Endothelial cell of umbilical vein (primary cell): ENCODE data around the gene GIPC3. TPM values are rescaled to one million over a fixed set of nuclear protein-coding genes. Genes with fewer than 3 reads are reported as not detected.
"Not testable (repeated sequence)": the region's sequence is repeated elsewhere in the genome, so short reads cannot be mapped to it uniquely, and the experiment has no call there.

Experiments
- BruUV-seq: library from RNA; stranded (reverse); fragments of 400-500 nt; replicated peaks from 2 replicates; lab custom pipeline; 2021; lab: Mats Ljungman, UMichigan
- CTCF ChIA-PET: fragments of 300-600, 350-600 bp; sonication (Branson Sonifier 250); formaldehyde crosslinking; loops from one replicate; lab custom pipeline; 2021; ENCODE audit warnings: antibody characterized with exemption, inconsistent platforms; lab: Charles Lee
- POLR2A ChIA-PET: fragments of 300-600, 350-600 bp; sonication (Branson Sonifier 250); formaldehyde crosslinking; loops from one replicate; lab custom pipeline; 2021; ENCODE audit warnings: antibody characterized with exemption, inconsistent platforms; lab: Charles Lee
- DNase-seq: peaks from one replicate; pipeline ENCODE4 v3.0.0-alpha.2; 2011; ENCODE audit warnings: low read depth, low spot score
- FAIRE-seq: peaks from 2 replicates; lab custom pipeline; 2011; peaks lifted over from hg19 to GRCh38; lab: Jason Lieb, UNC
- H2AFZ ChIP-seq: 2 replicates; pipeline ENCODE4 v1.6.0; 2012; ENCODE audit warnings: low read depth, low read length, control low read depth, inconsistent platforms
- H3K27ac ChIP-seq: 2 replicates; pipeline ENCODE4 v1.5.1; 2011; ENCODE audit warnings: low read depth, mild to moderate bottlenecking, control low read depth, low read length, moderate library complexity; ENCODE audit not compliant: insufficient read depth
- H3K27me3 ChIP-seq, 2 experiments: 2 replicates each; pipeline versions ENCODE4 v1.6.0 to v1.6.1; 2011; ENCODE audit warnings: low read length in 2 of 2, mixed read lengths in 1 of 2; ENCODE audit not compliant: control insufficient read depth in 2 of 2, insufficient read depth in 2 of 2
- H3K36me3 ChIP-seq, 2 experiments: 2 replicates in 1 of 2; 3 replicates in 1 of 2; pipeline ENCODE4 v1.5.1; 2011; ENCODE audit warnings: low read length in 2 of 2, mild to moderate bottlenecking in 1 of 2, moderate library complexity in 1 of 2; ENCODE audit not compliant: control insufficient read depth in 2 of 2, insufficient read depth in 2 of 2; ENCODE audit errors: extremely low read depth in 1 of 2
- H3K4me1 ChIP-seq: 3 replicates; pipeline ENCODE4 v1.5.1; 2011; ENCODE audit warnings: mild to moderate bottlenecking, low read length; ENCODE audit not compliant: control insufficient read depth, insufficient read depth; ENCODE audit errors: extremely low read depth
- H3K4me2 ChIP-seq: 2 replicates; pipeline ENCODE4 v1.6.1; 2011; ENCODE audit warnings: low read length, control low read depth, mixed read lengths; ENCODE audit not compliant: insufficient read depth
- H3K4me3 ChIP-seq, 3 experiments: fragments of 200-600 bp in 1 of 3; sonication (generic), shearing (Covaris generic) in 1 of 3; replicated peaks in 1 of 3; 2 replicates each; pipeline ENCODE4 v1.5.1; 2011 to 2016; ENCODE audit warnings: control low read depth in 3 of 3, low read length in 3 of 3, mild to moderate bottlenecking in 2 of 3, inconsistent platforms in 1 of 3, low read depth in 1 of 3, moderate library complexity in 1 of 3; ENCODE audit not compliant: insufficient read depth in 1 of 3
- H3K79me2 ChIP-seq: 2 replicates; pipeline ENCODE4 v1.6.0; 2012; ENCODE audit warnings: low read length, inconsistent platforms; ENCODE audit not compliant: control insufficient read depth, insufficient read depth
- H3K9ac ChIP-seq: replicated peaks from 2 replicates; pipeline ENCODE3; 2011; ENCODE audit warnings: low read length, control low read depth; ENCODE audit not compliant: insufficient read depth; ENCODE audit errors: extremely low read depth
- H3K9me1 ChIP-seq: replicated peaks from 3 replicates; pipeline ENCODE4 v1.6.0; 2011; ENCODE audit warnings: mild to moderate bottlenecking, low read length; ENCODE audit not compliant: control insufficient read depth, insufficient read depth; ENCODE audit errors: extremely low read depth
- H3K9me3 ChIP-seq: replicated peaks from 2 replicates; pipeline ENCODE4 v1.5.1; 2012; ENCODE audit warnings: low read length, inconsistent platforms; ENCODE audit not compliant: control insufficient read depth, insufficient read depth
- H4K20me1 ChIP-seq: replicated peaks from 2 replicates; pipeline ENCODE3; 2011; ENCODE audit warnings: mild to moderate bottlenecking, low read length; ENCODE audit not compliant: control insufficient read depth, insufficient read depth; ENCODE audit errors: extremely low read depth
- CTCF ChIP-seq, 2 donors: IDR thresholded peaks; 1 replicate in 1 of 2; 2 replicates in 1 of 2; pipeline ENCODE4 v1.5.1; 2011; ENCODE audit warnings: low read length in 2 of 2, mild to moderate bottlenecking in 2 of 2, moderate library complexity in 2 of 2, control low read depth in 1 of 2, inconsistent platforms in 1 of 2, low read depth in 1 of 2; ENCODE audit not compliant: insufficient read depth in 1 of 2; ENCODE audit errors: extremely low read depth in 1 of 2
- EZH2 ChIP-seq: IDR thresholded peaks from 2 replicates; pipeline ENCODE4 v1.6.1; 2012; ENCODE audit warnings: borderline replicate concordance, low read depth, mild to moderate bottlenecking, moderate library complexity, low read length, inconsistent platforms; ENCODE audit not compliant: severe bottlenecking
- FOS ChIP-seq: IDR thresholded peaks from 2 replicates; pipeline ENCODE4 v1.6.1; 2011; ENCODE audit warnings: mild to moderate bottlenecking, low read length, moderate library complexity, borderline replicate concordance; ENCODE audit not compliant: insufficient read depth
- GATA2 ChIP-seq: IDR thresholded peaks from 2 replicates; pipeline ENCODE4 v1.7.0; 2011; ENCODE audit warnings: low read depth, mild to moderate bottlenecking, moderate library complexity, mixed read lengths, low read length; ENCODE audit not compliant: insufficient read length, insufficient read depth
- JUN ChIP-seq: IDR thresholded peaks from 2 replicates; pipeline ENCODE4 v1.6.1; 2011; ENCODE audit warnings: borderline replicate concordance, low read depth; ENCODE audit not compliant: insufficient read length, insufficient read depth
- MAX ChIP-seq: IDR thresholded peaks from 2 replicates; pipeline ENCODE4 v1.6.1; 2011; ENCODE audit not compliant: insufficient read depth, insufficient read length
- MYC ChIP-seq: IDR thresholded peaks from one replicate; pipeline ENCODE4 v1.6.1; 2011; ENCODE audit warnings: mild to moderate bottlenecking, low read depth, low read length
- POLR2A ChIP-seq: IDR thresholded peaks from 2 replicates; pipeline ENCODE4 v1.6.1; 2012; ENCODE audit warnings: low read depth, mild to moderate bottlenecking, control low read depth, low read length
- POLR2AphosphoS5 ChIP-seq: IDR thresholded peaks from 2 replicates; pipeline ENCODE4 v1.6.1; 2012; ENCODE audit warnings: low read depth, mild to moderate bottlenecking, control low read depth, low read length, moderate library complexity; ENCODE audit not compliant: insufficient read depth
- dilution Hi-C: fragments of 300-500 bp; cut with MboI; formaldehyde crosslinking; loops from one replicate; pipeline ENCODE4 v1.15.0; 2019; ENCODE audit warnings: low sequenced_read_pairs; ENCODE audit not compliant: extremely low pct_ligation_motif_present
- intact Hi-C: fragments of 100-400 bp; cut with micrococcal nuclease; formaldehyde crosslinking; loops from one replicate; pipeline ENCODE4 v1.10.0; 2022
- polyA plus RNA-seq, 4 experiments: library from polyadenylated mRNA; depleted of rRNA in 3 of 4; stranded (reverse) in 3 of 4; unstranded in 1 of 4; fragments of >200 nt; gene quantifications; 2 replicates each; pipeline versions ENCODE4 v1.2.1 to v1.2.3, GENCODE V29; 2011 to 2012; ENCODE audit warnings: missing spikeins in 1 of 4
- total RNA-seq: library from RNA; stranded (reverse); gene quantifications from 2 replicates; pipeline ENCODE4 v1.2.3, GENCODE V29; 2021

Gene GIPC3
- total and polyA plus RNA-seq, 2 donors (not counting 3 experiments of a cell fraction or from before 2014, with no cell fraction given), result 2.2 to 6.6 TPM

GRCh38 chr19:3580156-3580934 is 4.9 kb upstream of the GIPC3 start:
- no peak overlapping the region for H3K4me3 ChIP-seq
- no peak overlapping the region for H2AFZ ChIP-seq

GRCh38 chr19:3581792-3582191 is 3.5 kb upstream of the GIPC3 start:
- H3K27ac ChIP-seq, H3K9me1 ChIP-seq, H3K27me3 ChIP-seq, H3K9me3 ChIP-seq, DNase-seq, H3K4me3 ChIP-seq, H3K9ac ChIP-seq, H4K20me1 ChIP-seq, POLR2A ChIA-PET, H3K36me3 ChIP-seq, FAIRE-seq, H2AFZ ChIP-seq, BruUV-seq, dilution Hi-C loops, intact Hi-C loops, H3K79me2 ChIP-seq, H3K4me2 ChIP-seq: not testable (repeated sequence)
- CTCF ChIA-PET, result interaction anchor here (1.1 kb wide), 1 partner anchor 26 kb away, joined by 3 read pairs; no protein-coding TSS in a partner anchor
- H3K4me1 ChIP-seq, result peaks cover 11% of the 10 kb centered on the region

More at GRCh38 chr19:3580156-3580934, 4.9 kb upstream of the GIPC3 start:
- no TSS peak for BruUV-seq
- Histone ChIP-seq H3K9me1 (no peaks in the 10 kb centered on the region), H3K27ac (no peak overlapping the region), H3K79me2 (no peaks in the 10 kb centered on the region), H4K20me1 (no peaks in the 10 kb centered on the region), H3K4me1 (peaks cover 16% of the 10 kb centered on the region), H3K27me3 (no peaks in the 10 kb centered on the region), H3K9me3 (no peaks in the 10 kb centered on the region), H3K9ac (no peak overlapping the region), H3K4me2 (no peak overlapping the region), H3K36me3 (peaks cover 0 to 1% of the 10 kb centered on the region in 2 experiments)
- dilution Hi-C loops, result no loop called here
- CTCF ChIA-PET, result interaction anchor here (1.2 kb wide), 1 partner anchor 35 kb away, joined by 5 read pairs; no protein-coding TSS in a partner anchor
- FAIRE-seq (peak; percentile 96), DNase-seq (peak; percentile 69)
- POLR2A ChIA-PET, result no interaction called here
- TF ChIP-seq MYC (no peak), EZH2 (no peak), JUN (peak; percentile 64), FOS (peak; percentile 94), GATA2 (no peak), POLR2A (no peak), POLR2AphosphoS5 (peak; percentile 44), CTCF (IDR thresholded peaks at IDR 0.05; ENCODE audit: extremely low read depth in 1 of 2, insufficient read depth in 1 of 2, low read depth in 1 of 2, low read length in 2 of 2) (no peak), MAX (no peak)
- intact Hi-C loops, result no loop called here
